Activated T-cell treated with anti-CD3 and anti-CD28 coated beads for 1 hour (primary cell): ENCODE measurements around the gene BDKRB2.

Source experiments
- DNase-seq: peaks from one replicate; pipeline ENCODE4 v3.0.0-alpha.2; 2020; ENCODE audit warnings: low read depth

BDKRB2 gene

DNA sequence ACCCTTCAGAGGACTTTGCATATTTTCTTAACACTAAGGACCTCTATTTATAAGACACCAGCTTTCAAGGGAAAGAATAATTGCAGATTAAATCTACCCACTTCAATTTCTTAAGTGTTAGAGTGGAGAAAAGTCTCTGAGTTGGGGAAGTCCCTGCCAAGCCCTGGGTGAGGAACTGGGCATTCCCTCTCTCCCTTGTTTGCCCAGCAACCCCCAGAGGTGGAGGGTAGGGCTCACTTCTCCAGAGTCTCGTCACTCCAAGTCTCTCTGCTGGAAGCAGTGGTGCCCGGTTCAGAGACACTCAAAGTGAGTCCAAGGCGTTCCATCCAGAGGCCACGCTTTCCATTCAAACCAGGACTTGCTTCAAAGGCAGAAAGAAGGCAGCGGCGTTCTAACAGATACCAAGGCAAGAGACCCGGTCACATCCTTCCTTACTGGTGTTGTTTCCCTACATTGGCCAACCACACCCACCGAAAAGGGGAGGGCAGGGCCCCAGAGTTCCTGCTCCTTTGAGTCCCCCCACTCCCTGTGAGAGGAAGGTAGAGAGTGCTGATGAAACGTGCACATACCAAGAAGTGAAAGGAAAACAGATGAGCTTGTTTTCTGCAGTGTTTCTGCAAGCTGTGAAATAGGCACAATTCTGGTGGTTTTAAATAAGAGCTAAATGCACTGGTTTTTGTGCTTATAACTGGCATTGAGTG lies 6.1 kb upstream of the BDKRB2 start:
- no peak for DNase-seq

DNA sequence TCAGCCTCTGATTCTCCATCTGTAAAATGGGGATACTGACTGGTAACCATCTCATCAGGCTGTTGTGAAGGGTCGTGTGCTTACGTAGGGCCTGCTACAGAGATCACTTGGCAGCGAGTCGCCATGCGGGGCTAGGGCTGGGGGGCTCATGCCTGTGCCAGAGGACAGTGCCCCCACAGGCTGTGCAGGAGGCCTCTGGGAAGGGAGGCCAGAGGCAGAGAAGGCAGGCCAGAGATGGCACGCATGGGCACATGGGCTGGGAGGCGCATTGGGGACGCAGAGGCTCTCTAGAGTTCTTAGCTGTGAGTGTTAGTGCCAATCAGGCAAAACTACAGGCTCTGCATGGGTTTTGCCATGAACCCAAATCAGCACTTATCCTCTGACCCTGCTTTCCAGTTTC lies 3.5 kb upstream of the BDKRB2 start:
- DNase-seq, result no peak

DNA sequence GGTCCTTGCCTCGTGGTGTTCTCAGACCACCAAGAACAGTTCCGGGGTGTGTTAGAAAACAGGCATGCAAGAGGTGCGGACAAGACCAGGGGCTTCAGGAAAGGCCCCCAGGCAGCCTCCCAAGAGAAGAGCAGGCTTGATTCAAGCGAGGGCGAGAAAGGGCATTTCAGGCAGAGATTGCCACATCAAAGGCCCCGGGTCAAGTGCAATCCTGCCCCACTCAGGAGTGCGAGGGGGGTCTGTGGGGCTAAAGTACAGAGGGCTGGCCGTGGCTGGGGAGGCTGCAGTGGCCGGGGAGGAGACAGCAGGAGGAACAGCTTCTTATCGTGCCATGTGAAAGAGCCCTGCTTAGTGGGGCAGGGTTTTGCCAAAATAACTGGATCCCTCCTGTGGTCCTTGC lies 2.7 kb upstream of the BDKRB2 start:
- no peak for DNase-seq

DNA sequence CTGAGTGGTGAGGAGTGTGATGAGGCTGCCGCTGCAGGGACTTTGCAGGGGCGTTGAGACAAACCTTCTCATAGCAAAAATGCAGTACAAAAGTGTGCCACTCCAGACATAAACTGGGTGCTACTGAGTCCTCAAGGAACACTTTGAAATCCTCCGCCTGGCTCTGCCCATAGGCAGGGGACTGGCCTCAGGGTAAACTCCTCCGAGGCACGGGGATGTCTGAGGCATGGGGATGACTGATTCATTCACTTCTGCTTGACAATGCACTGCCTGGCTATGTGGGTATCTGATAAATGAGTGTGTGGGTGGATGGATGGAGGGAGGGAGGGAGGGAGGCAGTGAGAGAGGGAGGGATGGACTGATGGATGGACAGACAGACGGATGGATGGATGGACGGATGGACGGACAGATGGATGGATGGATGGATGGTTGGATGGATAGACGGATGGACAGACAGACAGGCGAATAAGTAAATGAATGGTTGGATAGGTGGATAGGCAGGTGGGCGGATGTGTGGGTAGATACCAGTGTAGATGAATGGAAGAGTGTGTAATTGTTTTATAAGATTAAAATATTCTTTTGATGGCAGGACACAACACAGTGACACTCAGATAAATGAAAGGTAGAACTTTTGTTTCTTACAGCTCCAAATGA lies 2.1 kb upstream of the BDKRB2 start:
- no peak for DNase-seq

DNA sequence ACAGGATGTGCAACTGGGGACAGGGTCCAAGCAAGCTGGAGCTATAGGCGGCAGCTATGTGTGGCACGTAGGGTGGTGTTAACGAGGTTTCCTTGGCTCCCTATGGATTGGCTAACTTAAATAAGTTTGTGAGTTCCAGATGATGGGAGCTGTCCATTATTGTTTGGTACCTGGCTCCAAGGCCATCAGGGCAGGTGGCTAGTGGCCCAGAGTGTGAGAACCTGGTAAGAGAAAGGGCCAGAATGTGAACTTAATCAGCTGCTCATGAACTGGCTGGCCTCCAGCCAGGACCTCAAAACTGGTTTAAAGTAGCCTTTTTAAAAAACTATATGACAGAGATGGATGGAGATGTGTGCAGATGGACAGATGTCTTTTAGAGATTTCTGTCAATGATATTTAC lies 1.5 kb upstream of the BDKRB2 start:
- no peak for DNase-seq

DNA sequence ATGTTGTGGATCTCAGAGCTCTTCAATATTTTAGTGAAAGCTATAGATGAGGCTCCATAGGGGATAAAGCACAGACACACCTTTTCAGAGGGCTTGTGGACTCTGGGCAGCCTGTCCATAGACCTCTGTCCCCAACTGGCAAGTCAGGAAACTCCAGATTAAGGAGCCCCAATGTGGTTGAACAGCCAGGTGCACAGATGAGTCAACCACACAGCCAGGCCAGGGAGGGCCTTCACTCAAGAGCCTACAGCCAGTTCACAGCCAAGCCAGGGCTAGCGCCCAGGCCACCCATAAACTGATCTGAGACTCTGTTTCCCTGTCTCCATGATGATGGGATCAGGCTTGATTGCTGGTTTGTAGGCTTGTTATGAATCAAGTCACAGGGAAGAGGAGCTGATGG lies 1.0 kb upstream of the BDKRB2 start:
- no peak for DNase-seq

DNA sequence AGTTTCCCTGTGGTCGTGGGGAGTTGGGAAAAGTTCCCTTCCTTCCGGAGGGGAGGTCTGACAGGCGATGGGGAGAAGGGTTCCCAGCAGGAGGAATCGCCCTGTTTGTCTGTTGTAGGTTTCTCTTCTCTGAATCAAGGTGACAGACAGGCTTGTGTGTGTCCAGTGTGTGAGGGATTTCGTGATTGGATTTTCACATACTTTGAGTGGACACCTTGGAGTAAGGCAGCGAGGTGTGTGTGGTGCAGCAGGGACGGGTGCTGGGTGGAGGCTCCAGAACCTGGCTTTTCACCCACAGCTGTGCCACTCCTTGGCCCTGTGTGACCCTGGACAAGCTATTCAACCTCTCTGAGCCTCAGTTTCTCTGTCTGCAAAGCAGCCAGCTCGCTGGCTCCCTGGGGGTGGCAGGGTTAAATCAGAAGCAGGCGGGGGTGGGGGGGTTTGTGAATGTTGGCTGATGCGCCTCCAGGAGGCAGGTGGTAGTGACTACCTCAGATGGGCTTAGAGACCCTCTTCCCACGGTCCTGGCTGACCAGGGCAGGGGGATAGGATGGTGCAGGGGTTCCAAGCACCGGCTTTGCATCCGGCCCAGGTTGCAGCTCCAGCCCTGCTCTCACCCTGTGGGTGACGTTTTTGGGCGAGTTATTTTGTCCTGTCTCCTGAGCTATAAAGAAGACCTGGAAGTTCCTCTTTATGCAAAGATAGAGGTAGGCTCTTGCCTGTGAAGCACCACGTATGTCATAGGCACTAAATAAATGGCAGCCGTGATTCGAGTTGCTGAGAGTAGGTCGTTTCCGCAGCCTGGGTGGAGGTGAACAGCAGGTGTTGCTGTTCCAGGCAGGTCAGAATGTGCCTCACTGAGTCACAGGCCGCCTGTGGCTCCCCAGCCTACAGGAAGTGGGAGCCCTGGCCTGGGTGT lies 679 bp downstream of the BDKRB2 start:
- DNase-seq, result no peak

DNA sequence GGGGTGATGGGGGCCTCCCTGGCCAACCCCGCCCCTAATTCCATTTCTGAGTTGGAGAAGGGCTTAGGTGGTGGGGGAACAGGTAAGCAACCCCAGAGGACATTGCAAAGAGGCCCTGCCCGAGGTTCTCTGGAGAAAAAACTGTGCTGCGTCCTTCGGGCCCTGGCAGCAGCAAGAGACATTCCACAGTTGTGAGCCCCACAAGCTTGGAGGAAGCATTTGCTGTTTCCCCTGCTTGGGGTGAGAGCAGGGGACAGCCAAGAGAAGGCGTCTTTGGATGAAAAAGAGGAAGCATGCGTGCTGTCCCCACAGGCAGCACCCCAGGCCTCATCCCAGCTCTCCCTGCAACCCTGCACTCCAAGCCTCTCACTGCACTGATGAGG lies 1.3 kb downstream of the BDKRB2 start:
- DNase-seq, result no peak

DNA sequence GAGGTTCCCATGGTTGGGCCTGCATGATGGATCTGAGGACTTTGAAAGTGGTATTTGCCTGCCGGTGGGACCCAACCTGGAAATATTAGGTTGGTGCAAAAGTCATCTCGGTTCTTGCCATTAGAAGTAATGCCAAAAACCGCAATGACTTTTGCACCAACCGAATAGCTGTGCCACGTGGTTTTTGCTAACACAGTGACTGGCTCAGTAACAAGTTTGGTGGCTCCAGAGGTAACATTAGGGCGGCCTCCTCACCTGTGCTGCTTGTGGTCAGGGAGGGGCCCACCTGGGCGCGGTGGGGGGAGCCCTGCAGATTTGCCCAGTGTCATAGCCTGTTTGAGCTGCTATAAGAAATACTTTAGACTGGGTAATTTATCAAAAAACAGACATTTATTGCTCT lies 1.8 kb downstream of the BDKRB2 start:
- DNase-seq, result no peak

DNA sequence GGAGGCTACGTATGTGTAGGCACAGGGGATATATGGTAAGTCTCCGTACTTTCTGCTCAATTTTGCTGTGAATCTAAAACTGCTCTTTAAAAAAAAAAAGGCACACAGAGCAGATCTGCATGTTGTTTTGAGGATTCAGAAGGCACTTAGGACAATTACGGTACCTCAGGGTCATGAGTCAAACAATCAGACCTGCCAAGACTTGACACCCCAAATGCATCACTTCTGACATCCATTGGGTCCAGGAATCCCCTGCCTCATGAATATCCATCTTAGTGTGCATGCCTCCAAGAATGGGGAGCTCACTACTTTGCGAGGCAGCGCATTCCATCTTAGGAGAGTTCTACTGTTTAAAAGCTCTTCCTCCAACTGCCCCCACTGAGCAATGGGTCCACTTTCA lies 3.0 kb downstream of the BDKRB2 start:
- no peak for DNase-seq

DNA sequence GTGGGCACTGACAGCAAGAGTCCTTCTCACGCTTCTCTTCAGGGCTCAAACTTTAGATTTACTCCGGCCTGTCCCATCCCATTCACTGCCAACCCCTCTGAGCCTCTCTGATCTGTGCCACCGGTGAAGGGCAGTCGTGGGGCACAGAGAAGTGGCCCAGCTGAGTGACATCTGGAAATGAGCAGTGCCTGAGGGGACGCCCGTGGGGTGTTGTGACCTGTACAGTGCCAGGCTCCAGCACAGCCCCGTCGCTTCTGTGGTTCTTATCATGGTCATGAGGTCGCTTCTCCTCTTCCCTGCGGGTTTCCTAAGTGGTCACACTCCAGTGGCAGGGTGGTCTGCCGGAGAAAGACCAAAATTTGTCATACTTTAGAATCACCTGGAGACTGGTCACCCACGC lies 4.1 kb downstream of the BDKRB2 start:
- DNase-seq, result no peak

DNA sequence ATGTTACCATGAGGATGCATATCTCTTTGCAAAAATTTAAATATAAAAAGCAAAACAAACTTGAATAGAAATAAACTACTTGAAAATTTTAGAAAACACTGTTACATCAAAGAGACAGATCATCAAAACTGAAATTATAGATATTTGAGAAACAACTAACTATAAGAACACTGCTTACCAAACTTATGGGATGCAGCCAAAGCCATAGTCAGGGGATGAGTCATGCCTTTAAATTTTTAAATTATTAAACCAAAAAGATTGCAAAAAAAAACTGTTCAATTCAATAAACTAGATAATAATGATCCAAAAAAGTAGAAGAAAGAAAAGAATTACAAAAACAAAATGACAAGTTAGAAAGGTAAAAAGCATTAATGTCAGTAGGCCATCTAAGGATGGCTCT lies 7.5 kb downstream of the BDKRB2 start:
- no peak for DNase-seq

DNA sequence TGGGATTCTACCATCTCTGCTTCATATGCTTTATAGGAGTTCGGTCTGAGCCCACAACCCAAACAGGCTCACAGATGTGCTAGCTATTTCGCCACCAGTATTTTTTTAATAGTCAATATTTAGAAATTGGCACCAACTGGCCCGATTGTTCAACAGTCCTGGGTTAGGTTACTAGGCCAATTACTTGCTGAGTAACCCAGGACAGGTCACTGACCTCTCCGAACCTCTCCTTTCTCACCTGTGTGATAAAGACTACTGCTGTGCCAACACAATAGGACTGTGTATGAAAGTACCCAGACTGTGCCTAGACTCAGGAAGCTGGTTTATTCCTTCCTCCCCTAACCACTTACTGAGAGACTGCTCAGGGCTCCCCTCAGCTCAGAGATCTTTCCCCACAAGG lies 8.3 kb downstream of the BDKRB2 start:
- no peak for DNase-seq

DNA sequence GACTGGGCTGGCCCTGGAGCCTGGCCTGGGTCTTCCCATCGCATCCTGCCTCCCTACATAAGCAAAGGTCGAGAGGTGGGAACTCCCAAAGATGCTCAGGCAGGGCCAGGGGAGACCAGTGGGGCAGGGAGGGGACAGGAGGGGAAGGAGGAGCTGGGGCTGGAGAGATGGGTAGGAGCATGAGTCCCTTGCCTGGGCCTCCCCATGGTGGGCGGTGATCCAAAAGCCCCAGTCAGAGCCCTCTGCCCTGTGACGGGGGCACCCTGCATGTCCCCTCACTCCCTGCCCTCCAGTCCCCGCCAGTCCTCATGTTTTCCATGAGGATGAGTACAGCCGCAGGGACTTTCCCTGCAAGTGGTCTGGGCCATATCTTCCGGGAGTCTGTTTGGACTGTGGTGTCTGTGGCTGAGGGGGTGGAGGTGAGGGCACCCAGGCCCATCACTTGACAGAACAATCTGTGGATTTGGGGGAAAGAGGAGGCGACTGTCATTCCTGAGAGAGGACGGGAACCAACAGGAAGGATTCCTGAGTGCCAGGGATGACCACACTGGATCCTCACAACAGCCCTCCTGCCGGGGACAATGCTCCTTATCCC lies 9.3 kb downstream of the BDKRB2 start:
- no peak for DNase-seq

DNA sequence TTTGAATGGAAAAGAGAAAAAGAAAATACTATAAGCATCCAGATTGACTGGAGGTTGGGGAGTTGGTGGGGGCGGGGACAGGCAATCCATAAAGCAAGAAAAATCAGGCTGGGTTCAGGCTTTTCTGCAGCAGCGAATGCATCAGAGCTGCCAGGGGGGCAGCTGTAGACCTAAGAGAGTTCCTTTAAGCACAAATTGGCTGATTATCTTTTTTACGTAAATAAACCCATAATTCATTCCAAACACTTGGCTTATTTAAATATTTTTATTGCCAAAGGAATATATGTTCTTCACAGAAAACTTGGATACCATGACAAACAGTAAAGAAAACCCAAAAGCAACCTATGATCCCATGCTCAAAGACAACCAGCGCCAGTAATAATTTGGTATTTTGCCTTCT lies 10.2 kb downstream of the BDKRB2 start:
- no peak for DNase-seq

DNA sequence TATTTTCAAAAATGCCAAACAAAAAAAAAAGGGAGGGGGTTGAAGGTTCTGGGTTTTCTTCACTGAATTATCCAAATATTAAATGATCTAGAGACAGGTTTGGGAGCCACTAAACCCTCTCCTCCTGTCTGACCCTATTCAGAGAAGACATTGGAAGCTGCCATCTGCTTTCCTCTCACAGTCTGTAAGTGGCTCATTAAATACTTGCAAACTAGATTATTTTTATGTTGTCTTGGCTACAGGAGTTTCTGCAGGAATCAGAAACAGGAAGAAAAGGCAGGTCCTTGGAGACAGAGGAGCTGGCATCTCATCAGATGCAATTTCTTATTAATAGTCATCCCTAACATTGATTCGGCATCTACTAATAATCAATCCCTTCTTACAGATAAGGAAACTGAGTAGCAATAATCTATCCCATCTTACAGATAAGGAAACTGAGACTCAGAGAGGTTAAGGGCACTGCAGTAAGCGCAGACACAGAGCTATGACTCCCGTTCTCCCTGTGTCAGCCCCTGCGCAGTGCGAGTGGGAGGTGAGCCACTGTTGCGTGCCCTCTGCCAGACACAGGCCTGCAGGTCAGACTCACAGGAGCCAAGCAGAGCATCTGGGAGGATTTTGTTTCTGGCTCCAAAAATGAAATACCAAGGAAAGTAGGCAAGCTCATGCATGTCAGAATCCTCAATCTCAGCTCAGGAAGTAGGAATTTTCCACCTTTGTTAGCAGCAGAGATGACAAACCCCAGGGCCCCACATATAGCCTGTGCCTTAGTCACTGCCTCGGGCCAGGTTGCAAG lies 11.0 kb downstream of the BDKRB2 start:
- no peak for DNase-seq

DNA sequence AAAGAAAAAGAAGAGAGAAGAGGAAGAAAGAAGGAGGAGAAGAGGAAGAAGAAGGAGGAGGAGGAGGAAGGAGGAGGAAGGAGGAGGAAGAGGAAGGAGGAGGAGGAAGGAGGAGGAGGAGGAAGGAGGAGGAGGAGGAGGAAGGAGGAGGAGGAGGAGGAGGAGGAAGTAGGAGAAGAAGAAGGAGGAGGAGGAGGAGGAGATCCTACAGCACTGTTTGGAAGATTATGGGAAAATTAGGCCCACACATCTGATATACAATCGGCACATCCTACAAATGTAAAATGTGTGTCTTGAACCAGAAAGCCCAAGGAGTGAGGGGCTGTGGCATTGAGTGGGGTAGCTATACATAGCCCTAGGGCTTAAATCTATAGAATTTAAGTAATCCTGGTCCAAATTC lies 12.0 kb downstream of the BDKRB2 start:
- no peak for DNase-seq

DNA sequence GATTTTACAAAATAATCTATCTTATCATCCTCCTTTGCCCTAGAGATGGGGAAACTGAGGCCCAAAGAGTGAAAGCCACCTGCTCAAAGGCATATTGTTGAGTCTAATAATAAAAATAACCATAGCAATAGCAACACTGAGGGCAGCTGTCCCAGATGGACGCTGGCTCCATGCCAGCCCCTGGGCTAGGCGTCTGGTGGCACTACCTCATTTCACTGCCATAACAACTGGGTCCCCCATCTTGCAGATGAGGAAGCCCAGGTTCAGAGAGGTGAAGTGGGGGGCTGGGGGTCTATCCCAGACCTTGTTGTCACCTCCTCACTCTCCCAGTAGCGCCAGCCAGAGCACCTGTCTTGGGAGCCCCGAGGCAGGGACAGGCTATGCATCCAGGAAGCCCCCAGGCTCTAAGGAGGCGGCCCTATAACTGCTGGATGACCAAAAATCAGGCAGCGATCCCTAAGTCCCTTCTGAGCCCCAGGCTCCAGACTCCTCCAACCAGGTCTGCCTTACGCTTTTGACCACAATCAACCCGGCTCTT lies 12.8 kb downstream of the BDKRB2 start:
- no peak for DNase-seq

DNA sequence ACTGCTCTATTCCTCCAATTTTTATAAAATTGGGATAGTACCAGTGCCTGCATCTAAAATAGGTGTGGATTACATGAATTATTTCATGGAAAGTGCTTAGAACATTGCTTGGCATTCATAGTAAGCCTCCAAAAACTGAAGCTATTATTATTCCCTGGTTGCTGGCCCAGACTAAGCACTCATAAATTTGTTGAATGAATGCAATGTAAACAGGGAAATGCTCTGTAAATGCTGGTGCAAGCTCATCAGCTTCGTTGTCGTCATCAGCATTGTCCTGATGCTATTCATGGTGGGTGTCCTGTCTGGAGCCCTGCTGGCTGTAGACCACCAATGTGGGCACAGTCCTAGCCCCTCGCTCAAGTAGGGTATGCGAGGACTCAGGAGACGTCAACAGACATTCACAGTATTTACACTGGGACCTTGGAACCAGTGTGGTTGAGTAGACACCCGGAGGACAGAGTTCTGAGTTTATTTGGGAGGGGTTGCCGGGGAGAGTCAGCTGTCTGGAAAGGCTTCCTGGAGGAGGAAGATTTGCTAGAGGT lies 16.5 kb downstream of the BDKRB2 start:
- DNase-seq, result no peak

DNA sequence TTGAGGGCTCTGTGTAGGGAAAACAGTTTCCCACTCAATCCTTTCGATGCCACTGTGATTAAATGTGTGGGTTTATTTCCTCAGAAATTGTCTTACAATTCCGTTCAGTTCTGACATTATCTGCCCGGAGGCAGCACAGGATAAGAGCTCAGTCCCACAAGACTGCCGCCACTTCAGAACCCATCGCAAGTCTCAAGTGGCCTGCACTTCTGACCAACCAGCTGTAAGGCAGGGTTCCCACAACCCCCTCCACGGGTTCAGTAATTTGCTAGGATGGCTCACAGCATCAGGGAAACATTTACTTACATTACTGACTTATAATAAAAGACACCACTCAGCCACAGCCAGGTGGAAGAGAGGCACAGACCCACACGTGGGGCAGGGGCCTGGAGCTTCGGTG lies 17.2 kb downstream of the BDKRB2 start:
- no peak for DNase-seq

DNA sequence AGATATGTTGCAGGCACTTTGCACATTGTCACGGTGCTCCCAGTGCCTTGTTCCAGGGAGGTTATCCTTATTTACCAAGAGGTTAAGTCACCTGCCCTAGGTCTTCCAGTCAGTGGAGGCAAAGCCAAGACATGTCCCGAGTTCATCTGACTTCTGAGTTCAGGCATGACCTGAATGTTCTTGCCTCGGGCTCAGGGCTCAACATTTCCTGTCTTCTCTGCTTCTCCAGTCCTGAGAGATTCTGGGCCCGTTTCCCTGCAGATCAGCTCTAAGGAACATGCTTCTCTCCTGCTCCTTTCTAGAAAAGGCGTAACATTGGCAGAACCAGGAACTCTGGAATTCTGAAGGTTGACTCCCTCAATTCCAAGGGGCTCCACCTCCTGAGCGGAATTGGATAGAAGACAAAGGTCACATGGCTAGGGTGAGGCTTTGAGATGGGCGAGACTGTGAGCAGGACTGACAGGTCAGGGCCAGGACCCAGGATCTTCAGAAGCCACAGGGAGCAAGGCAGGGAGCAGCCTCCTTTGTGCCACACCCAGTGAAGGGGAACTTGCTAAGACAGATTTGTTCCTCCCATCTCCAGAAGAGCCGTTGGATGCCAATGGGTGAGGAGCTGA lies 19.9 kb downstream of the BDKRB2 start:
- no peak for DNase-seq
